HepG2 (cell line): ENCODE results near the gene ITIH3. TPM values are rescaled to one million over a fixed set of nuclear protein-coding genes. Genes with fewer than 3 reads are reported as not detected.
A peak's percentile ranks its signal among the peaks of the same experiment; 100 is the strongest.

Source experiments
- ATAC-seq: fragments of 200-7000 bp; cut with Tn5 transposase; 3 replicates; pipeline ENCODE4 v1.9.1; 2020; ENCODE audit warnings: mild to moderate bottlenecking, moderate library complexity
- BruUV-seq: library from RNA; stranded (reverse); fragments of 400-500 nt; replicated peaks from 2 replicates; lab custom pipeline; 2021; lab: Mats Ljungman, UMichigan
- CTCF ChIA-PET: fragments of 300-600 bp; formaldehyde crosslinking; extraction: SDS; loops from one replicate; lab custom pipeline; 2021; ENCODE audit warnings: low total read pairs, inconsistent platforms, low intra/inter-chr PET ratio; lab: Yijun Ruan, JAX
- POLR2A ChIA-PET: fragments of 350-600 bp; sonication (Branson Sonifier 250); formaldehyde crosslinking; loops from one replicate; lab custom pipeline; 2020; ENCODE audit warnings: antibody characterized with exemption, inconsistent platforms; lab: Yijun Ruan, JAX
- DNase-seq: peaks from one replicate; pipeline ENCODE4 v3.0.0-alpha.2; 2015; ENCODE audit warnings: low spot score
- FAIRE-seq: peaks from 3 replicates; lab custom pipeline; 2011; peaks lifted over from hg19 to GRCh38; lab: Jason Lieb, UNC
- H2AFZ ChIP-seq: one replicate; pipeline ENCODE4 v1.6.1; 2011; ENCODE audit warnings: low read length, inconsistent platforms
- H3K27ac ChIP-seq: fragments of 300-600 bp; 3 replicates; pipeline ENCODE4 v1.8.0; 2011; ENCODE audit warnings: mixed run types, mild to moderate bottlenecking, mixed read lengths, low read length, inconsistent platforms; ENCODE audit not compliant: insufficient read depth; ENCODE audit errors: extremely low read length
- H3K27me3 ChIP-seq, 2 experiments: fragments of 200-600 bp in 1 of 2; 2 replicates in 1 of 2; 3 replicates in 1 of 2; pipeline versions ENCODE4 v1.6.0 to v1.8.0; 2011; ENCODE audit warnings: low read length in 2 of 2, mild to moderate bottlenecking in 2 of 2, moderate library complexity in 2 of 2, inconsistent platforms in 1 of 2; ENCODE audit not compliant: insufficient read depth in 2 of 2, control insufficient read depth in 1 of 2
- H3K36me3 ChIP-seq, 2 experiments: fragments of 200-600 bp in 1 of 2; replicated peaks in 1 of 2; 2 replicates in 1 of 2; 3 replicates in 1 of 2; pipeline versions ENCODE4 v1.5.1 to v1.8.0; 2011; ENCODE audit warnings: low read length in 2 of 2, inconsistent platforms in 1 of 2; ENCODE audit not compliant: insufficient read depth in 2 of 2, control insufficient read depth in 1 of 2
- H3K4me1 ChIP-seq: 2 replicates; pipeline ENCODE4 v1.5.1; 2012; ENCODE audit warnings: low read length, inconsistent platforms; ENCODE audit not compliant: insufficient read depth
- H3K4me2 ChIP-seq: 2 replicates; pipeline ENCODE4 v1.6.0; 2011; ENCODE audit warnings: low read depth, low read length, inconsistent platforms
- H3K4me3 ChIP-seq, 3 experiments: fragments of 200-600 bp in 1 of 3; sonication (generic), shearing (Covaris generic) in 1 of 3; replicated peaks in 1 of 3; 2 replicates each; pipeline ENCODE4 v1.5.1; 2011 to 2016; ENCODE audit warnings: low read length in 3 of 3, inconsistent platforms in 2 of 3, low read depth in 2 of 3, mild to moderate bottlenecking in 2 of 3, control low read depth in 1 of 3, mixed read lengths in 1 of 3; ENCODE audit not compliant: insufficient read depth in 1 of 3
- H3K79me2 ChIP-seq: one replicate; pipeline ENCODE4 v1.6.1; 2011; ENCODE audit warnings: low read length, inconsistent platforms; ENCODE audit not compliant: insufficient read depth
- H3K9ac ChIP-seq: 2 replicates; pipeline ENCODE4 v1.6.0; 2011; ENCODE audit warnings: mild to moderate bottlenecking, low read depth, low read length, inconsistent platforms; ENCODE audit not compliant: insufficient read depth
- H3K9me3 ChIP-seq: 2 replicates; pipeline ENCODE4 v1.5.1; 2012; ENCODE audit warnings: mild to moderate bottlenecking, low read length
- H4K20me1 ChIP-seq: 2 replicates; pipeline ENCODE4 v1.6.0; 2011; ENCODE audit warnings: inconsistent platforms, mild to moderate bottlenecking, low read length, moderate library complexity; ENCODE audit not compliant: insufficient read depth
- AGO2 ChIP-seq: fragments of 200-400 bp; formaldehyde crosslinking; optimal IDR thresholded peaks from 2 replicates; pipeline ENCODE3; 2017; ENCODE audit warnings: mild to moderate bottlenecking, low read depth, low read length, moderate library complexity
- HNRNPK ChIP-seq: fragments of 200-400 bp; formaldehyde crosslinking; IDR thresholded peaks from 2 replicates; pipeline ENCODE4 v1.6.1; 2018; ENCODE audit warnings: low read length, low read depth, moderate library complexity, mild to moderate bottlenecking; ENCODE audit not compliant: poor library complexity, severe bottlenecking
- JARID2 ChIP-seq: sonication (generic); formaldehyde crosslinking; IDR thresholded peaks from 2 replicates; pipeline ENCODE4 v1.8.1; 2023; ENCODE audit warnings: missing genetic modification reagents, inconsistent platforms; ENCODE audit not compliant: insufficient replicate concordance
- NR0B2 ChIP-seq: sonication (generic); formaldehyde crosslinking; IDR thresholded peaks from 2 replicates; pipeline ENCODE4 v1.4.0; 2020; ENCODE audit warnings: mild to moderate bottlenecking, missing genetic modification reagents
- PATZ1 ChIP-seq: sonication (generic); formaldehyde crosslinking; IDR thresholded peaks from 2 replicates; pipeline ENCODE4 v1.4.0; 2020; ENCODE audit warnings: missing genetic modification reagents
- TBX2 ChIP-seq: sonication (generic); formaldehyde crosslinking; IDR thresholded peaks from 2 replicates; pipeline ENCODE4 v1.5.0; 2020; ENCODE audit warnings: missing genetic modification reagents, mild to moderate bottlenecking, borderline replicate concordance
- UBTF ChIP-seq: sonication (generic); formaldehyde crosslinking; IDR thresholded peaks from 2 replicates; pipeline ENCODE4 v1.4.0; 2020; ENCODE audit warnings: mild to moderate bottlenecking, missing genetic modification reagents
- XRCC5 ChIP-seq: fragments of 200-400 bp; formaldehyde crosslinking; optimal IDR thresholded peaks from 2 replicates; pipeline ENCODE3; 2017; ENCODE audit warnings: mild to moderate bottlenecking, low read length
- ZBTB46 ChIP-seq: sonication (generic); formaldehyde crosslinking; IDR thresholded peaks from 2 replicates; pipeline ENCODE4 v1.4.0; 2020; ENCODE audit warnings: mild to moderate bottlenecking, missing genetic modification reagents, borderline replicate concordance
- ZNF18 ChIP-seq: sonication (generic); formaldehyde crosslinking; IDR thresholded peaks from 2 replicates; pipeline ENCODE4 v1.8.0; 2022; ENCODE audit warnings: mild to moderate bottlenecking, missing genetic modification reagents; ENCODE audit not compliant: insufficient replicate concordance
- ZNF543 ChIP-seq: sonication (generic); formaldehyde crosslinking; IDR thresholded peaks from 2 replicates; pipeline ENCODE4 v1.4.0; 2020; ENCODE audit warnings: mild to moderate bottlenecking, missing genetic modification reagents
- ZNF672 ChIP-seq: sonication (generic); formaldehyde crosslinking; IDR thresholded peaks from 2 replicates; pipeline ENCODE4 v1.8.1; 2022; ENCODE audit warnings: missing genetic modification reagents
- WGBS: methylation state at CpG from one replicate; pipeline ENCODE4 v1.1.6; 2017; ENCODE audit warnings: low lambda C conversion rate; 5-methylcytosine and 5-hydroxymethylcytosine counted together
- in situ Hi-C: cut with HindIII; loops from 2 replicates; pipeline ENCODE4 v1.10.0; 2017; ENCODE audit warnings: low pct_unique_long_range_greater_than_20kb; ENCODE audit not compliant: extremely low pct_ligation_motif_present
- intact Hi-C: fragments of 100-400 bp; cut with micrococcal nuclease; formaldehyde crosslinking; loops from one replicate; pipeline ENCODE4 v1.10.0; 2022; ENCODE audit not compliant: unreplicated experiment
- polyA plus RNA-seq, 8 experiments: library from polyadenylated mRNA; depleted of rRNA in 3 of 8; stranded (reverse) in 7 of 8; unstranded in 1 of 8; fragments of >200 nt; fragmentation: Illumina TruSeq in 4 of 8; extraction: Trizol in 4 of 8; gene quantifications; 2 replicates each; pipeline versions ENCODE4 v1.2.1 to v1.2.3, GENCODE V29; 2011 to 2016; ENCODE audit warnings: low read depth in 4 of 8, missing spikeins in 1 of 8, mixed read lengths in 1 of 8; ENCODE audit not compliant: insufficient read depth in 1 of 8
- total RNA-seq, 5 experiments: library from RNA; depleted of rRNA; stranded (reverse); fragments of >200 nt; fragmentation: Illumina TruSeq; extraction: Trizol; gene quantifications; 2 replicates each; pipeline ENCODE4 v1.2.3, GENCODE V29; 2016; ENCODE audit warnings: low read depth in 1 of 5

Gene ITIH3
- total and polyA plus RNA-seq, 2 of the 13 experiments (the other 11 are each of a cell fraction or from before 2014, with no cell fraction given), result 105 to 632 TPM

- ChIA-PET POLR2A (interaction anchor here (1.8 kb wide), 1 partner anchor 36 kb away, joined by 4 read pairs; the partner anchor contains the start of gene ITIH3), CTCF (no interaction called here)
- intact Hi-C loops, result no loop called here
- H3K36me3 ChIP-seq, result no peaks in the 10 kb centered on the region
- H3K4me1 ChIP-seq, result peaks cover 84% of the 10 kb centered on the region
- H3K9me3 ChIP-seq, result no peaks in the 10 kb centered on the region
- no peaks in the 10 kb centered on the region for H4K20me1 ChIP-seq
- H3K79me2 ChIP-seq, result no peaks in the 10 kb centered on the region
- in situ Hi-C loops, result no loop called here
- ATAC-seq (peak; percentile 3; the same call in 2 of the 3 replicates), DNase-seq (no peak), FAIRE-seq (peak; percentile 26)
- peak within 1 kb of the TSS; percentile 18 for H2AFZ ChIP-seq
- peak within 1 kb of the TSS; percentile 35; the same call in 1 of the 2 replicates for H3K9ac ChIP-seq
- no peaks in the 10 kb centered on the region for H3K27me3 ChIP-seq
- 10% methylated on average over 16 of the region's 16 CpGs for WGBS
- no peak within 1 kb of the TSS for H3K27ac ChIP-seq
- no TSS peak for BruUV-seq
- peak within 1 kb of the TSS; percentile 86 for H3K4me2 ChIP-seq
- H3K4me3 ChIP-seq, result peak within 1 kb of the TSS in 2 of 3 experiments; percentile 35 to 60
- peak; percentile 29; the same call in 1 of the 2 replicates for TF ChIP-seq TBX2 (CRISPR knock-in tag)
- no peak for TF ChIP-seq JARID2 (CRISPR knock-in tag)
- TF ChIP-seq NR0B2 (CRISPR knock-in tag), result no peak
- no peak for TF ChIP-seq HNRNPK
- TF ChIP-seq XRCC5, result peak; percentile 16
- TF ChIP-seq AGO2, result no peak
- no peak for TF ChIP-seq ZNF672 (CRISPR knock-in tag)
- 0 out of 2 replicates have a peak, but pooled peaks have one; percentile 30 for TF ChIP-seq ZNF543 (CRISPR knock-in tag)
- TF ChIP-seq PATZ1, result peak; percentile 57; the same call in 1 of the 2 replicates
- peak; percentile 7; the same call in 1 of the 2 replicates for TF ChIP-seq UBTF
- TF ChIP-seq ZBTB46 (CRISPR knock-in tag), result 0 out of 2 replicates have a peak, but pooled peaks have one; percentile 40
- no peak for TF ChIP-seq ZNF18 (CRISPR knock-in tag)
Observed at GRCh38 chr3:52830535-52831258, 36.1 kb downstream of the ITIH3 start, which contains the start of gene ITIH4. TSS of gene ITIH4 (minus strand) at chr3:52830672. CDS start at chr3:52830642, 30 bp downstream.
